IMR-90 (cell line): ENCODE data around the gene MARCHF7. TPM values are rescaled to one million over a fixed set of nuclear protein-coding genes. Genes with fewer than 3 reads are reported as not detected.

Source experiments
- ATAC-seq: fragments of 200-7000 bp; cut with Tn5 transposase; 2 replicates; pipeline ENCODE4 v1.9.1; 2020; ENCODE audit warnings: low read depth, mild to moderate bottlenecking, moderate library complexity
- BruUV-seq: library from RNA; stranded (reverse); fragments of 400-500 nt; replicated peaks from 2 replicates; lab custom pipeline; 2021; lab: Mats Ljungman, UMichigan
- CTCF ChIA-PET: fragments of 300-600 bp; formaldehyde crosslinking; extraction: SDS; loops from one replicate; lab custom pipeline; 2021; ENCODE audit warnings: antibody characterized with exemption; lab: Yijun Ruan, JAX
- POLR2A ChIA-PET: fragments of 300-600 bp; sonication (Branson Sonifier 250); formaldehyde crosslinking; loops from one replicate; lab custom pipeline; 2022; ENCODE audit warnings: antibody characterized with exemption; ENCODE audit not compliant: unreplicated experiment; lab: Charles Lee
- DNase-seq: peaks from one replicate; pipeline ENCODE4 v3.0.0; 2013
- H2AFZ ChIP-seq: replicated peaks from 2 replicates; pipeline ENCODE3; 2013; ENCODE audit warnings: low read length, mild to moderate bottlenecking; ENCODE audit not compliant: poor library complexity
- H2AK5ac ChIP-seq: 2 replicates; pipeline ENCODE4 v1.6.1; 2013; ENCODE audit warnings: low read depth, low read length, inconsistent platforms
- H2AK9ac ChIP-seq: replicated peaks from 2 replicates; pipeline ENCODE3; 2013; ENCODE audit warnings: mild to moderate bottlenecking, low read depth, low read length, moderate library complexity; ENCODE audit not compliant: poor library complexity
- H2BK120ac ChIP-seq: 2 replicates; pipeline ENCODE4 v1.6.1; 2013; ENCODE audit warnings: low read depth, low read length, inconsistent platforms
- H2BK15ac ChIP-seq: 3 replicates; pipeline ENCODE4 v1.6.1; 2013; ENCODE audit warnings: low read depth, low read length, inconsistent platforms
- H2BK20ac ChIP-seq: 2 replicates; pipeline ENCODE4 v1.6.1; 2013; ENCODE audit warnings: low read depth, mild to moderate bottlenecking, inconsistent platforms, low read length, moderate library complexity
- H2BK5ac ChIP-seq: 2 replicates; pipeline ENCODE4 v1.6.1; 2013; ENCODE audit warnings: mild to moderate bottlenecking, low read depth, low read length, inconsistent platforms; ENCODE audit not compliant: poor library complexity, severe bottlenecking
- H3K14ac ChIP-seq: replicated peaks from 2 replicates; pipeline ENCODE4 v1.6.1; 2013; ENCODE audit warnings: low read depth, low read length, inconsistent platforms
- H3K18ac ChIP-seq: 2 replicates; pipeline ENCODE4 v1.6.1; 2013; ENCODE audit warnings: low read depth, low read length, control low read depth
- H3K23ac ChIP-seq: 2 replicates; pipeline ENCODE4 v1.6.1; 2013; ENCODE audit warnings: low read depth, low read length, inconsistent platforms
- H3K27ac ChIP-seq: 2 replicates; pipeline ENCODE4 v1.5.1; 2013; ENCODE audit warnings: mild to moderate bottlenecking, control low read depth, low read length; ENCODE audit not compliant: insufficient read depth
- H3K27me3 ChIP-seq: 2 replicates; pipeline ENCODE4 v1.6.1; 2013; ENCODE audit warnings: low read length; ENCODE audit not compliant: control insufficient read depth, insufficient read depth
- H3K36me3 ChIP-seq: 2 replicates; pipeline ENCODE4 v1.6.1; 2013; ENCODE audit warnings: low read length, mixed read lengths; ENCODE audit not compliant: control insufficient read depth, insufficient read depth
- H3K4ac ChIP-seq: 2 replicates; pipeline ENCODE4 v1.6.1; 2013; ENCODE audit warnings: low read depth, low read length, inconsistent platforms
- H3K4me1 ChIP-seq: 2 replicates; pipeline ENCODE4 v1.6.1; 2013; ENCODE audit warnings: low read length, mixed read lengths; ENCODE audit not compliant: control insufficient read depth, insufficient read depth
- H3K4me2 ChIP-seq: 2 replicates; pipeline ENCODE4 v1.6.1; 2013; ENCODE audit warnings: low read depth, mild to moderate bottlenecking, control low read depth, low read length, moderate library complexity
- H3K4me3 ChIP-seq: 2 replicates; pipeline ENCODE4 v1.5.1; 2013; ENCODE audit warnings: low read depth, mild to moderate bottlenecking, control low read depth, low read length, moderate library complexity; ENCODE audit not compliant: insufficient read depth
- H3K56ac ChIP-seq: 2 replicates; pipeline ENCODE4 v1.6.1; 2013; ENCODE audit warnings: low read length, inconsistent platforms; ENCODE audit not compliant: insufficient read depth; ENCODE audit errors: extremely low read depth
- H3K79me1 ChIP-seq, 2 experiments: 2 replicates each; pipeline ENCODE4 v1.6.1; 2013; ENCODE audit warnings: low read length in 2 of 2, inconsistent platforms in 1 of 2, low read depth in 1 of 2
- H3K9ac ChIP-seq: 2 replicates; pipeline ENCODE4 v1.6.1; 2013; ENCODE audit warnings: low read depth, low read length, control low read depth
- H3K9me1 ChIP-seq: 2 replicates; pipeline ENCODE4 v1.6.1; 2013; ENCODE audit warnings: low read length, inconsistent platforms; ENCODE audit not compliant: insufficient read depth
- H3K9me3 ChIP-seq: 2 replicates; pipeline ENCODE4 v1.6.1; 2013; ENCODE audit warnings: low read length; ENCODE audit not compliant: control insufficient read depth, insufficient read depth
- H4K20me1 ChIP-seq: 2 replicates; pipeline ENCODE4 v1.6.1; 2013; ENCODE audit warnings: low read length, inconsistent platforms; ENCODE audit not compliant: insufficient read depth
- H4K5ac ChIP-seq: 2 replicates; pipeline ENCODE4 v1.6.1; 2013; ENCODE audit warnings: mild to moderate bottlenecking, low read depth, low read length, control low read depth
- H4K8ac ChIP-seq, 2 experiments: 2 replicates each; pipeline ENCODE4 v1.6.1; 2013; ENCODE audit warnings: low read depth in 2 of 2, low read length in 2 of 2, control low read depth in 1 of 2, inconsistent platforms in 1 of 2
- H4K91ac ChIP-seq: 2 replicates; pipeline ENCODE4 v1.6.1; 2013; ENCODE audit warnings: low read depth, low read length, inconsistent platforms; ENCODE audit not compliant: insufficient read depth
- BHLHE40 ChIP-seq: fragments of 150-350 bp; IDR thresholded peaks from 2 replicates; pipeline ENCODE4 v1.6.1; 2016; ENCODE audit warnings: mild to moderate bottlenecking, low read depth, low read length
- CEBPB ChIP-seq: IDR thresholded peaks from 2 replicates; pipeline ENCODE4 v1.6.1; 2012; ENCODE audit warnings: low read depth, low read length, improper control_type of control experiment
- CHD1 ChIP-seq: IDR thresholded peaks from 2 replicates; pipeline ENCODE4 v1.6.1; 2012; ENCODE audit warnings: low read depth, low read length, improper control_type of control experiment
- CTCF ChIP-seq: conservative IDR thresholded peaks from 2 replicates; pipeline ENCODE4 v1.5.1; 2012; ENCODE audit warnings: mild to moderate bottlenecking, low read depth, low read length, improper control_type of control experiment
- FOS ChIP-seq: fragments of 150-350 bp; IDR thresholded peaks from 2 replicates; pipeline ENCODE4 v1.6.1; 2016; ENCODE audit warnings: low read depth, low read length
- MAFK ChIP-seq: IDR thresholded peaks from 2 replicates; pipeline ENCODE4 v1.6.1; 2012; ENCODE audit warnings: low read depth, low read length, improper control_type of control experiment
- MAZ ChIP-seq: IDR thresholded peaks from 2 replicates; pipeline ENCODE4 v1.6.1; 2012; ENCODE audit warnings: low read depth, mild to moderate bottlenecking, low read length, improper control_type of control experiment, moderate library complexity, borderline replicate concordance
- MXI1 ChIP-seq: IDR thresholded peaks from 2 replicates; pipeline ENCODE4 v1.6.1; 2012; ENCODE audit warnings: low read depth, mild to moderate bottlenecking, low read length, moderate library complexity, borderline replicate concordance
- NFE2L2 ChIP-seq: fragments of 150-350 bp; IDR thresholded peaks from 2 replicates; pipeline ENCODE4 v1.6.1; 2016; ENCODE audit warnings: low read depth, mild to moderate bottlenecking, low read length
- POLR2A ChIP-seq: IDR thresholded peaks from 2 replicates; pipeline ENCODE4 v1.6.1; 2012; ENCODE audit warnings: mild to moderate bottlenecking, low read depth, low read length
- RAD21 ChIP-seq: IDR thresholded peaks from 2 replicates; pipeline ENCODE4 v1.6.1; 2012; ENCODE audit warnings: low read length, improper control_type of control experiment
- RCOR1 ChIP-seq: IDR thresholded peaks from 2 replicates; pipeline ENCODE4 v1.6.1; 2012; ENCODE audit warnings: mild to moderate bottlenecking, low read length, improper control_type of control experiment; ENCODE audit not compliant: insufficient replicate concordance
- RFX5 ChIP-seq: IDR thresholded peaks from 2 replicates; pipeline ENCODE4 v1.8.0; 2012; ENCODE audit warnings: low read depth, mild to moderate bottlenecking, low read length, moderate library complexity
- SMC3 ChIP-seq: fragments of 150-350 bp; IDR thresholded peaks from 2 replicates; pipeline ENCODE4 v1.6.1; 2016; ENCODE audit warnings: low read depth, mild to moderate bottlenecking, antibody characterized with exemption, low read length, moderate library complexity
- USF2 ChIP-seq: fragments of 150-350 bp; IDR thresholded peaks from 2 replicates; pipeline ENCODE4 v1.6.1; 2017; ENCODE audit warnings: mild to moderate bottlenecking, antibody characterized with exemption, low read length, low read depth
- WGBS, 2 experiments: methylation state at CpG; one replicate each; pipeline versions ENCODE4 v1.1.5 to v1.1.7; 2013; ENCODE audit warnings: missing lambda C conversion rate in 2 of 2; ENCODE audit not compliant: insufficient read length in 1 of 2; ENCODE audit errors: extremely low coverage in 2 of 2; 5-methylcytosine and 5-hydroxymethylcytosine counted together
- dilution Hi-C: fragments of 300-500 bp; cut with HindIII; formaldehyde crosslinking; loops from one replicate; pipeline ENCODE4 v1.14.3; 2018; ENCODE audit warnings: low sequenced_read_pairs; ENCODE audit not compliant: unreplicated experiment
- in situ Hi-C: fragments of 300-500 bp; cut with MboI; formaldehyde crosslinking; loops from 3 replicates; pipeline ENCODE4 v1.14.3; 2019; ENCODE audit warnings: low sequenced_read_pairs, inconsistent platforms, mixed read lengths
- intact Hi-C: fragments of 100-400 bp; cut with micrococcal nuclease; formaldehyde crosslinking; loops from 2 replicates; pipeline ENCODE4 v1.10.0; 2022
- polyA plus RNA-seq, 3 experiments: library from polyadenylated mRNA; depleted of rRNA; stranded (reverse); fragments of >200 nt; gene quantifications; 2 replicates each; pipeline ENCODE4 v1.2.3, GENCODE V29; 2012; ENCODE audit warnings: low replicate concordance in 1 of 3
- total RNA-seq: library from RNA; depleted of rRNA; stranded (reverse); fragments of >200 nt; gene quantifications from 2 replicates; pipeline ENCODE4 v1.2.3, GENCODE V29; 2012

Gene MARCHF7
- total and polyA plus RNA-seq, 2 of the 4 experiments (the other 2 are of a cell fraction), result 59.1 to 193 TPM

- POLR2A ChIA-PET, result interaction anchor here (0.6 to 0.7 kb wide), 2 partner anchors 722 to 1313 kb away, joined by 3 to 5 read pairs; no protein-coding TSS in a partner anchor
- H3K9me1 ChIP-seq, result peaks cover 9% of the 10 kb centered on the region
- H2BK120ac ChIP-seq, result peak overlapping the region; percentile 54
- H4K20me1 ChIP-seq, result peaks cover 62% of the 10 kb centered on the region
- peaks cover 8% of the 10 kb centered on the region for H3K4me1 ChIP-seq
- intact Hi-C loops, result loop anchor here (5.0 to 10.0 kb wide), 5 partner anchors 167 to 577 kb away; partner anchors contain the start of gene WDSUB1
- peak overlapping the region; percentile 87 for H3K4me2 ChIP-seq
- peak overlapping the region; percentile 80 for H3K14ac ChIP-seq
- H2BK15ac ChIP-seq, result no peak overlapping the region
- DNase-seq (peak; percentile 88), ATAC-seq (peak; percentile 18)
- H2AFZ ChIP-seq, result no peak overlapping the region
- CTCF ChIA-PET, result interaction anchor here (0.6 kb wide), 1 partner anchor 33 kb away, joined by 3 read pairs; no protein-coding TSS in a partner anchor
- H4K8ac ChIP-seq, result no peak overlapping the region
- H3K27me3 ChIP-seq, result no peaks in the 10 kb centered on the region
- no TSS peak for BruUV-seq
- H2BK5ac ChIP-seq, result peak overlapping the region; percentile 85
- no peak overlapping the region for H2BK20ac ChIP-seq
- H4K91ac ChIP-seq, result 0 out of 2 replicates have a peak overlapping the region, but pooled peaks have one; percentile 28
- H2AK9ac ChIP-seq, result no peak overlapping the region
- H3K79me1 ChIP-seq, result peaks cover 0 to 31% of the 10 kb centered on the region in 2 experiments; a peak in 2 of 4 replicates
- H3K9ac ChIP-seq, result peak overlapping the region; percentile 82
- no peak overlapping the region for H3K56ac ChIP-seq
- in situ Hi-C loops, result no loop called here
- H3K4me3 ChIP-seq, result peak overlapping the region; percentile 24; the same call in 1 of the 2 replicates
- WGBS, 2 experiments, result 84% methylated on average over 3 of the region's 8 CpGs; no CpG with 5 or more reads in 1 of the 2 experiments
- H3K23ac ChIP-seq, result peak overlapping the region; percentile 41; the same call in 1 of the 2 replicates
- H3K36me3 ChIP-seq, result peaks cover 24% of the 10 kb centered on the region
- H3K4ac ChIP-seq, result peak overlapping the region; percentile 69
- peak overlapping the region; percentile 31; the same call in 1 of the 2 replicates for H3K18ac ChIP-seq
- peak overlapping the region; percentile 84 for H2AK5ac ChIP-seq
- H4K5ac ChIP-seq, result 0 out of 2 replicates have a peak overlapping the region, but pooled peaks have one; percentile 9
- dilution Hi-C loops, result no loop called here
- no peaks in the 10 kb centered on the region for H3K9me3 ChIP-seq
- H3K27ac ChIP-seq, result peak overlapping the region; percentile 76
- no peak for TF ChIP-seq CHD1
- TF ChIP-seq BHLHE40, result no peak
- TF ChIP-seq CEBPB, result no peak
- TF ChIP-seq FOS, result peak; percentile 87
- TF ChIP-seq RCOR1, result no peak
- TF ChIP-seq RAD21, result no peak
- TF ChIP-seq MXI1, result no peak
- TF ChIP-seq RFX5, result no peak
- TF ChIP-seq POLR2A, result no peak; the same call in 1 of the 2 replicates
- TF ChIP-seq CTCF, result no peak
- TF ChIP-seq MAFK, result peak; percentile 91
- no peak for TF ChIP-seq SMC3
- peak; percentile 92 for TF ChIP-seq NFE2L2
- no peak; the same call in 1 of the 2 replicates for TF ChIP-seq MAZ
- TF ChIP-seq USF2, result no peak
Measured at GRCh38 chr2:159714247-159714930, 2.1 kb downstream of the MARCHF7 start.
